Pons (tissue), 1 donor: ENCODE data around the gene FXN.
"Not testable (repeated sequence)": the region's sequence is repeated elsewhere in the genome, so short reads cannot be mapped to it uniquely, and the experiment has no call there.

Experiments
- DNase-seq: peaks from one replicate; pipeline ENCODE4 v3.0.0-alpha.2; 2016; ENCODE audit warnings: low spot score

Gene FXN

DNA sequence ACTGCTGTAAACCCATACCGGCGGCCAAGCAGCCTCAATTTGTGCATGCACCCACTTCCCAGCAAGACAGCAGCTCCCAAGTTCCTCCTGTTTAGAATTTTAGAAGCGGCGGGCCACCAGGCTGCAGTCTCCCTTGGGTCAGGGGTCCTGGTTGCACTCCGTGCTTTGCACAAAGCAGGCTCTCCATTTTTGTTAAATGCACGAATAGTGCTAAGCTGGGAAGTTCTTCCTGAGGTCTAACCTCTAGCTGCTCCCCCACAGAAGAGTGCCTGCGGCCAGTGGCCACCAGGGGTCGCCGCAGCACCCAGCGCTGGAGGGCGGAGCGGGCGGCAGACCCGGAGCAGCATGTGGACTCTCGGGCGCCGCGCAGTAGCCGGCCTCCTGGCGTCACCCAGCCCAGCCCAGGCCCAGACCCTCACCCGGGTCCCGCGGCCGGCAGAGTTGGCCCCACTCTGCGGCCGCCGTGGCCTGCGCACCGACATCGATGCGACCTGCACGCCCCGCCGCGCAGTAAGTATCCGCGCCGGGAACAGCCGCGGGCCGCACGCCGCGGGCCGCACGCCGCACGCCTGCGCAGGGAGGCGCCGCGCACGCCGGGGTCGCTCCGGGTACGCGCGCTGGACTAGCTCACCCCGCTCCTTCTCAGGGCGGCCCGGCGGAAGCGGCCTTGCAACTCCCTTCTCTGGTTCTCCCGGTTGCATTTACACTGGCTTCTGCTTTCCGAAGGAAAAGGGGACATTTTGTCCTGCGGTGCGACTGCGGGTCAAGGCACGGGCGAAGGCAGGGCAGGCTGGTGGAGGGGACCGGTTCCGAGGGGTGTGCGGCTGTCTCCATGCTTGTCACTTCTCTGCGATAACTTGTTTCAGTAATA, at the start of gene FXN:
Gene FXN (plus strand): TSS at position 315 of the 871 bp plus-strand sequence. CDS start 31 bp downstream, at position 346.
- DNase-seq, result peak; percentile 57

DNA sequence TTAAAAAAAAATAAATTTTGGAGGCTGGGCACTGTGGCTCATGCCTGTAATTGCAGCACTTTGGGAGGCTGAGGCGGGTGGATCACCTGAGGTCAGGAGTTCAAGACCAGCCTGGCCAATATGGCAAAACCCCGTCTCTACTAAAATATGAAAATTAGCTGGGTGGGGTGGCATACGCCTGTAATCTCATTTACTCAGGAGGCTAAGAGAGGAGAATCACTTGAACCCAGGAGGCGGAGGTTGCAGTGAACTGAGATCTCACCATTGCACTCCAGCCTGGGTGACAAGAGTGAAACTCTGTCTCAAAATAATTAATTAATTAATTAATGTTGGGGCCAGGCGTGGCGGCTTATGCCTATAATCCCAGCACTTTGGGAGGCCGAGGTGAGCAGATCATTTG, 48.6 kb upstream of the FXN start:
- DNase-seq, result not testable (repeated sequence)

DNA sequence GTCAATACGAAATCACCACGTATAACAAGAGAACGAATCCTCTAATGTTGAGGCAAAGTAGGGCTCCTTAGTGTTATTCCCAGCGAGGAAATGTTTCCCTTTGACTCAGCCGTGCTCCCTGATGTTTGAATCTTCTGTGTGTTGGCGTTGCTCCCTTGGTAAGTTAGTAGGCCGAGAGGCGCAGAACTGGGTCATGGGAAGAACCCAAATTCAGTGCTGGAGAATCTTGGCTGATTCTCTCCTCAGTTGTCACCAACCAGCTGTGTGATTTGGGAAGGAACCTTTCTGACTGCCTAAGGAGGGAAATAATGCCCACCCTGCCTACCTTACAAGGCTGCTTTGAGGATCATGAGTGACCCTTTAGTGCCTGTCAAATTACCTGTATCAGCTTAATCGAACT, 44.1 kb upstream of the FXN start:
- DNase-seq, result no peak

DNA sequence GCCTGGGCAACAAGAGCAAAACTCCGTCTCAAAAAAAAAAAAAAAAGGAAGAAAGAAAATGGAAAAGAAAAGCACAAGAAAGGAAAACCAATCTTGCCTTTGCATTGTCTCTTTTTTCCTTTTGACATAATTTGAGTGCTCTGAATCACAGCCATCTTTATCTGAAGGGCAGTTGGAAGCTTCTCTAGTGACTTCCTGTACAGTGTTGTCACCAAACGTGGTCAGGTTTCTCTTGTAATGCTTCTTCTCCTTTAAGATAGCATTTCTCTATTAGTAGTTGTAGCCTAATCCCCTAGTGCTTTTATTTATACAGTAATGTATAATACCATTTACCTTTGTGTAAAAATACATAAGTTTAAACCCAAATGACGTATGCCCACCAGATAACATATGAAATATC, 39.8 kb upstream of the FXN start:
- peak; percentile 16 for DNase-seq

DNA sequence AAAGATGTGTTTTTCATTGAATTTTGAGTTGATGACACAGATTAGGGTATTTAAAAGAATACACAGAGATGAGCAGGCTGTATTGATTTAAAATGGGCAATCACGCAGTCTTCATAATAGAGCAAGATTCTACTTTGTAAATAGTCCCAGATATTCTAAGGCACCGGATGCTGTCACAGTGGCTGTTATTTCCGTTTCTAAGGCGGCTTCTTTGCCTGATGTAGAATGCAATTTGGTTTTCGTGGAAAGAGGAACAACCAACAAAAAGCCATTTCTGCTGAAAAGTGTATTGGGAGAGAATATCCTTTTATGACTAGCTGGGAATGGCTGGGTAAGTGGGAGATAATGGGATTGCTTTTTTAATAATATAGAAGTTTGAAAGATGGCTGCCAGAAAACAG, 39.1 kb upstream of the FXN start:
- peak; percentile 60 for DNase-seq

DNA sequence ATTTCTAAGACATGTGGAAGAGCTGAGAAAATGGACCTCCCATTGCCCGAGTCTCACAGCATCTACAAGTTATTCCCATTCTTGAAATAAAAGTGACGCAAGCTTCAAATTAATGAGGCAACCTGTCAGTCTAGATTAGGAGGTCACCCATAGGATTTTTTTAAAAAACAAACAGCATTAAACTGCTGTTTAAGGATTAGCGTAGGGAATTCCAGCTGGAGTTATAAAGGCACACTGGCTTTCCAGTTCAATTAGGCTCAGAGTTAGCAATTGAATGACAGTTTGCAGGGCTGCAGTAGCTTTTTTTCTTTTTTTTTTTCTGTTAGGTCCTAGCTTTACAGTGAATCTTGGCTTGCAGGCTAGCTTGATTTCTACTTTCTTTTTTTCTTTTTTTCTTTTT, 37.9 kb upstream of the FXN start:
- DNase-seq, result no peak

DNA sequence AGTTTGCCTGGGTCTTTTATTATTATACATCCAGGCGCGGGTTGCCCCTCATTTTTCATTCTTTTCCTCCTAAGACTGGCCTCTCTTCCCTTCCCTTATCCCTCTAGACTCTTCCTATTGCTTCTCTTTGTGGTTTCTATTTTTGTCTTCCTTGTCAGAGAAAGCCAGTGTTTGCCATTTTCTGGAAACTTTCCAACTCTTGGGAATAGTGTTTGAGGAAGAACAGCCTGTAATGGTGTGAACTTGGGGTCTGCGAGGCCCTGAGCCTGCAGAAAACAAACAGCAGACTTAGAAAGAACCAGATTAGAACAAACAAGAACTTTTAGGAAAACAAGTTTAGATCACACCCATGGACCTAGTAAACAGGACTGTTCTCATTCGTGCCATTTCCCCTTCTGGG, 37.2 kb upstream of the FXN start:
- DNase-seq, result peak; percentile 40

DNA sequence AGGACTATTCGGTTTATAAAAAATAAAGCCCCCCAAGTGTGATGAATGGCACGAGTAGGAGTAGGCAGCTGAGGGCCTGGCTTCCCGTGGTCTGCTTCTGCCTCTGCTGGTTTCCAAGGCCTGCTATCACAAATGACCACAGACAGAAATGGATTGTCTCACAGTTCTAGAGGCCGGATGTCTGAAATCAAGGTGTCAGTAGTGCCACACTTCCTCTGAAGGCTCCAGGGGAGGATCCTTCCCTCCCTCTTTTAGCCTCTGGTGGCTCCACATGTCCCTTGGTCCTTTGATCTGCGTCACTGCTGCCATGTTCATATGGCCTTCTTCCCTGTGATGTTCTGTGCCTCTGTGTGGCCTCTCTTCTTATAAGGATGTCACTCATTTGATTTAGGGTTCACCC, 36.7 kb upstream of the FXN start:
- no peak for DNase-seq

DNA sequence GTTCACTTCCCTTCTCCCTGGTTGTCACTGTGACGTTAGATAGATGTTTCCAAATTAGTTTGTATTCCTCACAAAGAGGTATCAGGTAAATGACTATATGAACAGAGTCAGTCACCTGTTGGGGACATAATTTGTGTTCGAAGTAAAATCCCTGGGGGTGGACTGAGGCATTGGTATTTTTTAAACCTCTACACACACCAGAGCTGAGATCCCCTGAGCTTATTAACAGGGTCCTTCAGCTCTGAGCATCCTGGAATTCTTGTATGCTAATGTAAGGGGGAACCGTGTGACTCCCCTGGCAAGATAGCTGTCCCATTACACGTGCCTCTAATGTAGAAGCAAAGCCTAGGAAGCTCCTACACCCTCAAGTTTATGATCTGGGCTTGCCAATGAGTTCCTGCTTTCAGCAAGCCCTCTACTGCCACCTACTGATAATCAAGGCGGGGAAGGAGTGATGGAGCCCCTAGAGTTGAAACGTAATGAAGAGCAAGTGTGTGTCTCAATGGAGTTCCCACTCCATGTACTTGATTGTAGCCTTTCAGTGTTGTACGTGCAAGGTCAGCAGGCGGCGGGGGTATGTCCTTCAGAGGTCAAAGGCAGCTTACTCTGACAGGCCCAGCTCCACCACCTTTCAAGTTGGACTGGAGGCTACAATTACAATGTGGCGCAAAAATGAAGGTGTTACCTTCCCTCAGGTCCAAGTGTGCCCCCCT, 36.0 kb upstream of the FXN start:
- DNase-seq, result peak; percentile 91

DNA sequence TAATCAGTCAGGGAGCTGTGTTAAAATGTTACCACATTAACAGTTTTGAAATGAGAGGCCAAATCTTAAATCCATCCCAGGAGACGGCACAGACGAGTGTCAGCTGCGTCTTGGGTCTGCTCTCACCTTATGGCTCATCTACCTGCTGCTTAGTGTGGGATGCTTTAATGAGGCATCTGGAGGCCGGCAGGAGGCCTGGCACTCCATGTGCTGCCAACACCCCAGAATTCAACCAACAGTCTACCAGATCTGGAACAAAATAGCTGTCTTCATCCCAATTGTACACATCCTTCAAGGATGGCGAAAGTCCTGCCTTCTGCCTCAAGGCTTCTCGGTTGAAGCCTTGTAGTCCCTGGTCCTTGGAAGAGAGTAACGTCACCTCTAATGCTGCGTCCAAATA, 33.6 kb upstream of the FXN start:
- DNase-seq, result no peak

DNA sequence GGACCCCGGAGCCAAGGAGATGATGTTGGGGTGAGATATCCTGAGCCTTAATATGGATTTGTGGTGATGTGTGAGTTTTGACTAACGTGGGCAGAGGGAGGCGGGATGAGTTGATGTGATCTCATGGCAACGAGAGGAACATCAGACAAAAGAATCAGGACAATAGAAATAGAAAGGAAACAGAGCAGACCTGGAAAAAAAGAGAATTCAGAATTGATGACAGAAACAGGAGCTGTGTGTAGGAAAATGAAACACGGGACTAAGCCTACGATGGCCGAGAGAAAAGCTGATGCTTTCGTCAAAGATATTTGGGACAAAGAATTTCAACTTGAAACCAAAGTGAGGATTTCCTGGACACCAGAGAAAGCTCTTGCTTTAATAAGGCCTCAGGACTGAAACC, 32.5 kb upstream of the FXN start:
- DNase-seq, result no peak

DNA sequence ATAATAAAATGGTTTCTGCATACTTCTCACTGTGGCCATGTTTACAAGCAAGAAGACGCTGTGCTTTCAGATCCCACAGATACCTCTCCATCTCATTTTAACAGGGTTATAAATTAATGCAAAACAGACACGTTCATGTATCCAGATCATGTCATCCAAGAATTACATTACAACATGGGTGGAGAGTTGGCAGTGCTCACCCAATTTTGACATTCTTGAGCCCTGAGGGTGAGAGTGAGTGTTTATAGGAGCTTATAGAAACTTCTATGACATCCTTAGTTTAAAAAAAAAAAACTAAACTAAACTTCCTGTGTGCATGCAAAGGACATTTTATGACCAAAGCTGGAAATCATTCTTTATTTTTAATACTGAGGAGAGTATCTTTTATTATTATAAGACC, 30.7 kb upstream of the FXN start:
- DNase-seq, result no peak

DNA sequence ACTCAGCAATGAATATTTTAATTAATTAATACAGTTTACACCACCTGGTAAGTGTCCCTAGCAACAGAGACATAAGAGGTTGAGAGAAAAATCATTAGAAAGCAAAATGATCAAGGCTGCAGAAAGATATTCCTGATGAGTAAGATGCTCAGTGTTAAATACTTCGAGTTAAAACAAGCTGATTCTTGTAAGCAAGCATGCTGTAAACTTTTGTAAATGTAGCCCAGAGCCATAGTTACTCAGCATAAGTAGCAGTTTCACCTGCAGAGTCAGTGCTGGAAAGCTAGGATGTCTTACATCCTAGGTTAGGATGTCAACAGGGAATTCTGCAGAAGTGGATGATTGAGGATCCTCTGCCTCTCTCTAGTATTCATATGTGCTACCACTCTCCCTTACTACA, 25.8 kb upstream of the FXN start:
- no peak for DNase-seq

DNA sequence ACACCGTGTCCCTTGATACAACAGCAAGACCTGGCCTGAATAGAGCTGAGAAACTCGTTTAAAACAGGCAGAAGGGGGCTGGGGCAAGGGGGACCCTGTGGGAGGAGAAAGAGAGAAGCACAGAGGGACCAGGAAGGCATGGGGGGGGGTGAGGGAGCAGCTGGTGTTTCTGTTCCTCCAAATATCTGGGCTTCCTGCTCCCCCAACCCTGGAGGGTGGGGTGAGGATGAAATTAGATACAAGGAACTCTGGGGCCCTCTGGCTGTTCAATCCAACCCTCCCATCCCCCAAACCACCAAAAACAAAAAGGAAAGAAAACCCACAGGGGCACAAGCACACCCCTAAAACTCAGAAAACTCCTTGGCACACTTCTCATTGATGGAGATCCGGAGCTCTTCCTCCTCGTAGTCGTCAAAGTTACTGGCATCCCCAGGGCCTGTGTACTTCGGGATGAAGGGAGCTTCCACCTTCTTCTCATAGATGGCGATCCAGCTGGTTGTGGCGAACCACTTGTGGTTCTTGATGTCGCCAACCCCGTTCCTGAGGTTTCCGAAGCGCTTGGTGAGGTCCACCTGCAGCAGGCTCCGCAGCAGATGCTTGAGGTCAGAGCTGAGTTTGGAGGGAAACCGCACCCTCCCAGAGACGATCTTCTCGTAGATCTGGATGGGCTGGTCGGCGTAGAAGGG, 22.7 kb upstream of the FXN start:
- no peak for DNase-seq

DNA sequence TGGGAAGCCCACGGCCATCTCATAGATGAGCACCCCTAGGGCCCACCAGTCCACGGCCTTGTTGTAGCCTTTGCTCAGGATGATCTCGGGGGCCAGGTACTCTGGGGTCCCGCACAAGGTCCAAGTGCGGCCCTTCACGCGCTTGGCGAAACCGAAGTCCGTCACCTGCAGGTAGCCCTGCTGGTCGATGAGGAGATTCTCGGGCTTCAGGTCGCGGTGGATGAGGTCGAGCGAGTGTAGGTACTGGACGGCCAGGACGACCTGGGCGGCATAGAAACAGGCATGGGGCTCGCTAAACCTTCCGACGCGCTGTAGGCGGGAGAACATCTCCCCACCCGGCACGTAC, 22.2 kb upstream of the FXN start:
- DNase-seq, result no peak

DNA sequence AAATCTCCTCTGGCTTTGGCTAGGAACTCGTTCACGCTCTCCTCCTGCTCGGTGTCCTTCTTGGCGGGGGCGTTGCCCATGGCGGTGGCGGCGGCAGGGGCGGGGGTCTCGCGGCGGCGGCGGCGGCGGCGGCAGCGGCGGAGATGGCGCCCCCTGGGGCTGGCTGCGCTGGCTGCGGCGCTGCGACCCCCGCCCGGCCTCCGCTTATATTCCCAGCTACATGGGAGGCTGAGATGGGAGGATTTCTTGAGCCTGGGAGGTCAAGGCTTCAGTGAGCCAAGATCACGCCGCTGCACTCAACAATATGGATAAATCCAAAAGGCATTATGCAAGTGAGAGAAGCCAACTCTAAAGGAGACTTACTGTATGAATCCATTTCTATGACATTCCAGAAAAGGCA, 21.5 kb upstream of the FXN start, which contains the start of gene PRKACG:
Gene PRKACG (minus strand): TSS at position 101 of the 400 bp plus-strand sequence. CDS start 21 bp downstream, at position 80.
- no peak for DNase-seq

DNA sequence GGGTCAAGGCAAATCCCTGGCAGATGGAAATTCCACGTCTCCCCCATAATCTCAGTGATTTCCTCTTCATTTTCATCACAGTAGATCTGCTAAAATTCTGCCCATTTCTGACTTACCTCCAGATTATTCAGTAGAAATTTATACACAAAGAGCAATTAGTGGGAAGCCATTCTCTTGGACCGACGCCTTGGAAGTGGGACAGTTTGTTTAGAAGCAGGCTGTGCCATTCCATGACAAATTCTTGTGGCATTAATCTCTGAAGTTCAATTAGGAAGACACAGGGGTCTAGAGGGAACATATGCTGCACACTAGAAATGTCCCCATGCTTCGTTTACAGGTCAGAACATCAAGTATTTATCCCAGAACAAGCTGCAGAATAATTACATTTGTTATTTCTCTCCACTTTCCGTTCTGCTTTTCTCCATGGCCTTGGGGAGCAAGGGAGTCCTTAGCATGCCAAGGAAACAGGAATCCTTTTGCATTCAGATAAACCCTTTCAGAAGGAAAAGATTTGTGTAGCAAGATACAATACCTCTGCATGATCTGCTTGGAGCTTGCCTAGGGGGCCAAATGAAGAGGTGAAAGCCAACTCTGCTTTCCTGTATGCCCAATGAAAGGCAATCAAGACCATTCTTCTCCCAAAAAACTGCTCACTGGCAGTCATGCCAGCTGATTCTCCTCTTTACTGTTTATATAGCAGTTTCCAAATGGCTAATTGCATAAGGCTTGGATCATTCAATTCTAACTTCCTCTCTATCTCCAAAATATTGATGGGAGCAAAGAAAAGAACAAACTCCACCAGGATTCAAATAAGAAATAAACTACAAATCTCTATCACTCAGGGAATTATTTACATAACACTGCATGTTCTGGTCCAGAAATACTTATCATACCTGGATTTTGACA, 19.1 kb upstream of the FXN start:
- DNase-seq, result no peak

DNA sequence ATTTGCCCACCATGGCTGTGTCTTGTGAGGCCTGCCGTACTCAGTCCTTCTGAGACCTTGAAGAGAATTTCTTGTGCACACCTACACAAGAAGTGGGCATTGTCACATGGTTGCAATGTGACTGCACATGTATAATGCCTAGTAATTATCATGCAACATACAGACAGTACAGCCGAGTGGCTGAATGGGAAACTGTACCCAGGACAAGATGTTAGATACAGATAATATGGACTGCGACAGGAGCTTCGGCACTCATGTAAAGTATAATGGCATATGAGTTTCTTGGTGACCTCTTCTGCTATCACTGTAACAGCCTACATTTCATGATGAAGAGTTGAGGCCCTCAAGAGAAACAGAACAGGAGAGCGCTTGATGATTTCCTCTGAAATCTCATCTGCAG, 16.8 kb upstream of the FXN start:
- DNase-seq, result no peak

DNA sequence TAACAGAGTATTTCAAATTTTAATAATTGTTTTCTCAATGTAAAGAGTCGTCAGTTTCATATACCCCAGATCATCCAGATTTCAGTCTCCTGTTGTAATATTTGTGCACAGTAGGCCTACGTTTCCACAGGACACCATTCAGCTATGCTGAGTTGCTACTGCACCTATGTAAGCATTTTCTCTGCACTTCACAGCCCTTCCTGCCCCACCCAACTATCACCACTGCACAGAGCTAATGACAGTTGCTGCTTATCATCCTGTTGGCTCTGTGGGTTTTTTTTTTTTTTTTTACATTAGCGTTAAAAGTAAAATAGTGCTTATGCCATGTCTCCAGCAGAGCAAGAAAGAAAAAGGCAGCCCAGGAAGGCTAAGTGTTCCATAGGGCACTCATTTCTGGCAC, 15.7 kb upstream of the FXN start:
- DNase-seq, result no peak

DNA sequence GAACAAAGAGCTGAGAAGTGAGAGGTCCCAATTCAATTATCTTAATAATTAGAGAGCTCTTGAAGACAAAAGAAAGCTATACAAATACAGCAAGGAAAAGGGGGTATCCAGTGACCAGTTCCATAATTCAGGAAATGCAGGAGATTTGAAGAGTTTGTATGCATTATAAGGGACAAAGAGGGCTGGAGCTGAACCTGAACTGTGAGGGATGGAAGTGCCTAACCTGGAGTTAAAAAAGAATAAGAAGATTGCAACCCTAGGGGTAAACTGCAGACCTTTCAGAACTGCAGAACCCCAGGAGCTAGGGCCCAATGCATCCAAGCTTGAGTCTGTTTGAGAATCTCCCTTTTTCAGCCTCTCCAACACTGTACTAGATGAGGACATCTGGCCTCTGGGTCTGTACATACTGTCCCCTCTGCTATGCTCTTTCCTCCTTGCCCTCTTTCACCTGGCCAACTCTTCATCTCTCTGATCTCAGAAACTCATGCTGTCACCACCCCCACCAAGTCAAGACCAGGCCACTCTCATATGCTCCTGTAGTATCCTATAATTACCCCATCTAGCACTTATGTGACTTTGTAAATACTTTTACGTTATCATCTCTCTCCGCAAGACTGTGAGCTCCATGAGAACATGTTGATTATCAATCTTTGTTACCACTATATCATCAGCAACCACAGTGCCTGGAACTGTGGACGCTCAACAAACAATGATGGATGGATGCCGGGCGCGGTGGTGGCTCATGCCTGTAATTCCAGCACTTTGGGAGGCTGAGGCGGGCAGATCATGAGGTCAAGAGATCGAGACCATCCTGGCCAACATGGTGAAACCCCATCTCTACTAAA, 15.0 kb upstream of the FXN start:
- no peak for DNase-seq

DNA sequence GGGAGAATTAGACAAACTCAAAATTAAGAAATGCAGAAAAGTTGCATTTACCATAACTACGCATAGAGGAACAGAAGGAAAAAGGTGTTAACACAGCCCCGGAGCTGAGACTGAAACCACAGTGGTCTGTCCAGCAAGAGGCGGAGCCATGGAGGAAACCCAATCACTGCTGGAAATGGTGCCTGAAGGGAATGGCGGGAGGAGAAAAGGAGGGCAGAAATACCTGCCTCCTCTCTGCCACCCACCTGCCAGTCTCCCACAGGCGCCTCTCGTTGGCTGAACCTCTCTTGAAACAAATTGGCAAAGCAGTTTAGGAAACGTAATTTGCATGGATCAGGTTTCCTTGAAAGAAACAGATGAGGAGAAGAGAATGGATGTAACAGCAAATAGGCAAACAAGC, 11.9 kb upstream of the FXN start:
- no peak for DNase-seq
